PC-9 (cell line): ENCODE results near the gene GALNT9.

Experiments used
- EZH2 ChIP-seq: fragments of 200-600 bp; sonication (generic); IDR thresholded peaks from 2 replicates; pipeline ENCODE4 v1.8.0; 2017; ENCODE audit warnings: antibody characterized with exemption, low read depth
- TF ChIP-seq, protein P1 (sequence below): fragments of 200-600 bp; sonication (generic); conservative IDR thresholded peaks from 2 replicates; pipeline ENCODE4 v1.6.1; 2017; ENCODE audit warnings: mixed run types, antibody characterized with exemption, mild to moderate bottlenecking, moderate library complexity

DNA sequence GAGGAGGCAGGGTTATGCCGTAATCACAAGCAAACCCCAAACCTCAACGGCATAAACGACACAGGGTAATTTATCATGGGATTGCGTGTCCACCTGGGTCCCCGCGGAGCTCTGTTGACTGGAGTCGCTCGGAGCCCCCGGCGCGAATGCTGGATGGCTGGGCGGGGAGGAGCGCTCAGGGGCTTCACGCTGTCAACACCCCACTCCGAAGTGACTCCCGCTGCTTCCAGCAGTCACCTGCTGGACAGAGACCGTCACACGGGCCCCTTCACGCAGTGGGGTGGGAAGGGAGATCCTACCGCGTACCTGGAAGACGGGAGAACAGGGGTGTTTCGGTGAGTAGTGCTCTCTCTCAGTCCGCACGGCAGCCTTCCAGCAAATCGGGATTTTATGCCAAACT lies 4.4 kb upstream of the GALNT9 start:
- TF ChIP-seq, protein P1, sequence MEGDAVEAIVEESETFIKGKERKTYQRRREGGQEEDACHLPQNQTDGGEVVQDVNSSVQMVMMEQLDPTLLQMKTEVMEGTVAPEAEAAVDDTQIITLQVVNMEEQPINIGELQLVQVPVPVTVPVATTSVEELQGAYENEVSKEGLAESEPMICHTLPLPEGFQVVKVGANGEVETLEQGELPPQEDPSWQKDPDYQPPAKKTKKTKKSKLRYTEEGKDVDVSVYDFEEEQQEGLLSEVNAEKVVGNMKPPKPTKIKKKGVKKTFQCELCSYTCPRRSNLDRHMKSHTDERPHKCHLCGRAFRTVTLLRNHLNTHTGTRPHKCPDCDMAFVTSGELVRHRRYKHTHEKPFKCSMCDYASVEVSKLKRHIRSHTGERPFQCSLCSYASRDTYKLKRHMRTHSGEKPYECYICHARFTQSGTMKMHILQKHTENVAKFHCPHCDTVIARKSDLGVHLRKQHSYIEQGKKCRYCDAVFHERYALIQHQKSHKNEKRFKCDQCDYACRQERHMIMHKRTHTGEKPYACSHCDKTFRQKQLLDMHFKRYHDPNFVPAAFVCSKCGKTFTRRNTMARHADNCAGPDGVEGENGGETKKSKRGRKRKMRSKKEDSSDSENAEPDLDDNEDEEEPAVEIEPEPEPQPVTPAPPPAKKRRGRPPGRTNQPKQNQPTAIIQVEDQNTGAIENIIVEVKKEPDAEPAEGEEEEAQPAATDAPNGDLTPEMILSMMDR, result no peak
- no peak for TF ChIP-seq EZH2
